22Rv1 (cell line): ENCODE data around the gene ADAMTS17.

Source experiments
- H3K27ac ChIP-seq: fragments of 450-650 bp; 2 replicates; pipeline ENCODE4 v1.5.1; 2017
- ZFX ChIP-seq: fragments of 450-650 bp; IDR thresholded peaks from 2 replicates; pipeline ENCODE4 v1.6.1; 2017; ENCODE audit warnings: antibody characterized with exemption, borderline replicate concordance
- TF ChIP-seq, protein P1 (sequence below): fragments of 450-650 bp; IDR thresholded peaks from 2 replicates; pipeline ENCODE4 v1.5.1; 2017; ENCODE audit warnings: mild to moderate bottlenecking

Gene ADAMTS17

GRCh38 chr15:100193277-100193860 lies 148.4 kb downstream of the ADAMTS17 start:
- H3K27ac ChIP-seq = no peak overlapping the region
- TF ChIP-seq ZFX = no peak
- TF ChIP-seq, protein P1, sequence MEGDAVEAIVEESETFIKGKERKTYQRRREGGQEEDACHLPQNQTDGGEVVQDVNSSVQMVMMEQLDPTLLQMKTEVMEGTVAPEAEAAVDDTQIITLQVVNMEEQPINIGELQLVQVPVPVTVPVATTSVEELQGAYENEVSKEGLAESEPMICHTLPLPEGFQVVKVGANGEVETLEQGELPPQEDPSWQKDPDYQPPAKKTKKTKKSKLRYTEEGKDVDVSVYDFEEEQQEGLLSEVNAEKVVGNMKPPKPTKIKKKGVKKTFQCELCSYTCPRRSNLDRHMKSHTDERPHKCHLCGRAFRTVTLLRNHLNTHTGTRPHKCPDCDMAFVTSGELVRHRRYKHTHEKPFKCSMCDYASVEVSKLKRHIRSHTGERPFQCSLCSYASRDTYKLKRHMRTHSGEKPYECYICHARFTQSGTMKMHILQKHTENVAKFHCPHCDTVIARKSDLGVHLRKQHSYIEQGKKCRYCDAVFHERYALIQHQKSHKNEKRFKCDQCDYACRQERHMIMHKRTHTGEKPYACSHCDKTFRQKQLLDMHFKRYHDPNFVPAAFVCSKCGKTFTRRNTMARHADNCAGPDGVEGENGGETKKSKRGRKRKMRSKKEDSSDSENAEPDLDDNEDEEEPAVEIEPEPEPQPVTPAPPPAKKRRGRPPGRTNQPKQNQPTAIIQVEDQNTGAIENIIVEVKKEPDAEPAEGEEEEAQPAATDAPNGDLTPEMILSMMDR = no peak

GRCh38 chr15:100192097-100193080 lies 149.4 kb downstream of the ADAMTS17 start:
- no peak overlapping the region for H3K27ac ChIP-seq
- TF ChIP-seq ZFX = no peak
- TF ChIP-seq, protein P1 = no peak

DNA sequence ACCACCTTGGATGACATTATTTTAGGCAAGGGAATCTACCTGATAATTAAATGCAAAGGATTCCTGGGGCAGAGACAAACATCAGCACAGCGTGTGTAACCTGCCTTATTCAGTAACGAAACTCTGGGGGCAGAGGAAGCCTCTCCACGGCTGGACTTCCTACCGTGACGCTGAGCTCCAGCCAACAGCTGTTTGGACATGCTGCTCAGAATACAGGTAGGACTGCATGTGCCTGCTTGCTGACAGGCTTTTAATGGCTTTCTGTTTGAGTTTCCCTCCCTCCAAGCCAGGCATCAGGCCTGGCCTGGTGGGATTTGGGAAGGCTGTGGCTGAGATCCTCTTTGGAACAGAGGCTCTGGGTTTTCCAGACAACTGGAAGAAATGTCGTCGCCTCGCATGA lies 150.6 kb downstream of the ADAMTS17 start:
- H3K27ac ChIP-seq = no peak overlapping the region
- TF ChIP-seq ZFX = no peak
- TF ChIP-seq, protein P1 = no peak

GRCh38 chr15:100190675-100191074 lies 151.1 kb downstream of the ADAMTS17 start:
- H3K27ac ChIP-seq = no peak overlapping the region

GRCh38 chr15:100189849-100190248 lies 151.9 kb downstream of the ADAMTS17 start:
- H3K27ac ChIP-seq = no peak overlapping the region
- TF ChIP-seq, protein P1 = no peak
- TF ChIP-seq ZFX = no peak

More at GRCh38 chr15:100190675-100191074, 151.1 kb downstream of the ADAMTS17 start:
- TF ChIP-seq, protein P1 = no peak
- TF ChIP-seq ZFX = no peak

DNA sequence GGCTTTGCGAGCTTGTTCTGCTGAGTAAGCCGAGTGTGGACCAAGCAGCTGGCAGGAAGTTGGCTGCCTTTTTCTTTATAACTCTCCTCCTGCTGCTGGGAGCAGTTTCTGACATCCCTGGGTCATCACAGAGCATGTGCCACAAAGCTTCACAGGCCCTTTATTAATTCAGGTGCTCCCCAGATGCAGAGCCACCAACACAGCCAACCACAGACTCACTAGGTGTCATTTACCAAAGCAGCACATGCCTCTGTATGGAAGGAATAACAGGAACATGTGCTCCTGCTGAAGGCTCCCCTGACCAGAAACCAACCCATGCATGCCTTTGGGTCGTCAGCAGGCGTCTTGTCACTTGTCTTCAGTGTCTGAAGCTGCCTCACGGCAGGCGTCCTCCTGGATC lies 152.5 kb downstream of the ADAMTS17 start:
- no peak overlapping the region for H3K27ac ChIP-seq
- no peak for TF ChIP-seq ZFX
- TF ChIP-seq, protein P1 = no peak

DNA sequence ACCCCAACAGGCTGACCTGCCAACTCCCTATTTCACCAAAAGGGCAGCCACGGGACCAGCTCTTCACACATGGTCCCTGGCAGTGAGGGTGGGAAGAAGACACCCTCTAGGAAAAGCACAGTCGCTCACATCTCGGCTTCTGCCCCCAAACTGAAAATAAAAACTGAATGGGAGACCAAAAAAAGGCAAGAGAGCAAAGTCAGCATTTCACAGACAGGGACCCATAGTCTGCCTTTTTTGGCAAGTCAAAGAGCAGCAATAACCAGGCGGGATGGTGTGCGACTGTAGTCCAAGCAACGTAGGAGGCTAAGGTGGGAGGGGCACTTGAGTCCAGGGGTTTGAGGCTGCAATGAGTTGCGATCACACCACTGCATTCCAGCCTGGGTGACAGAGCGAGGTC lies 154.1 kb downstream of the ADAMTS17 start:
- no peak for TF ChIP-seq ZFX
- TF ChIP-seq, protein P1 = no peak
- no peak overlapping the region for H3K27ac ChIP-seq
